GM21447 (cell line): Measurements from ENCODE around the gene ZNF563.
A peak's percentile ranks its signal among the peaks of the same experiment; 100 is the strongest.
"Not testable (repeated sequence)": the region's sequence is repeated elsewhere in the genome, so short reads cannot be mapped to it uniquely, and the experiment has no call there.

Experiments used
- ATAC-seq: cut with Tn5 transposase; IDR thresholded peaks from one replicate; pipeline ENCODE4 v1.9.1; 2021; ENCODE audit not compliant: unreplicated experiment

The ZNF563 gene

GRCh38 chr19:12333162-12334159, at the start of gene ZNF563:
Gene ZNF563 (minus strand): TSS chr19:12333633. CDS start chr19:12333482, 151 bp downstream.
- peak; percentile 93 for ATAC-seq

GRCh38 chr19:12380444-12380737, 47.0 kb upstream of the ZNF563 start:
- no peak for ATAC-seq

GRCh38 chr19:12379732-12380443, 46.5 kb upstream of the ZNF563 start:
- no peak for ATAC-seq

GRCh38 chr19:12374026-12374425, 40.6 kb upstream of the ZNF563 start:
- ATAC-seq: no peak

- ATAC-seq: peak; percentile 93
Observed at GRCh38 chr19:12365236-12366162, 32.1 kb upstream of the ZNF563 start, which contains the start of gene ZNF442. Gene ZNF442 (minus strand): TSS chr19:12365683. CDS start chr19:12363631, 2,052 bp downstream.

- ATAC-seq: no peak
Observed at GRCh38 chr19:12364391-12365235, 31.2 kb upstream of the ZNF563 start.

- not testable (repeated sequence) for ATAC-seq
Observed at GRCh38 chr19:12362236-12362635, 28.8 kb upstream of the ZNF563 start.

- no peak for ATAC-seq
Observed at GRCh38 chr19:12353375-12353774, 19.9 kb upstream of the ZNF563 start.

- no peak for ATAC-seq
Observed at GRCh38 chr19:12350890-12351197, 17.4 kb upstream of the ZNF563 start.

- no peak for ATAC-seq
Observed at GRCh38 chr19:12350185-12350889, 16.9 kb upstream of the ZNF563 start.

- no peak for ATAC-seq
Observed at GRCh38 chr19:12346896-12347295, 13.5 kb upstream of the ZNF563 start.

- ATAC-seq: no peak
Observed at GRCh38 chr19:12345197-12345596, 11.8 kb upstream of the ZNF563 start.

GRCh38 chr19:12331211-12331941, 2.1 kb downstream of the ZNF563 start:
- no peak for ATAC-seq

- no peak for ATAC-seq
Observed at GRCh38 chr19:12330340-12330739, 3.1 kb downstream of the ZNF563 start.

- ATAC-seq: no peak
Observed at GRCh38 chr19:12325690-12326089, 7.7 kb downstream of the ZNF563 start.

GRCh38 chr19:12318782-12319413, 14.5 kb downstream of the ZNF563 start:
- ATAC-seq: no peak

GRCh38 chr19:12314553-12314952, 18.9 kb downstream of the ZNF563 start:
- ATAC-seq: no peak

GRCh38 chr19:12308891-12309290, 24.5 kb downstream of the ZNF563 start:
- ATAC-seq: not testable (repeated sequence)
